HepG2 (cell line): ENCODE data around the gene CTU2. TPM values are rescaled to one million over a fixed set of nuclear protein-coding genes. Genes with fewer than 3 reads are reported as not detected.

Experiments used
- AGO1 ChIP-seq: fragments of 200-400 bp; formaldehyde crosslinking; IDR thresholded peaks from 2 replicates; pipeline ENCODE4 v1.6.1; 2017; ENCODE audit warnings: mild to moderate bottlenecking, low read depth, low read length, moderate library complexity; ENCODE audit not compliant: poor library complexity, severe bottlenecking
- AKAP8 ChIP-seq: sonication (generic); formaldehyde crosslinking; IDR thresholded peaks from 2 replicates; pipeline ENCODE4 v1.5.1; 2020; ENCODE audit warnings: mild to moderate bottlenecking, missing genetic modification reagents
- CBFB ChIP-seq: sonication (generic); formaldehyde crosslinking; IDR thresholded peaks from 2 replicates; pipeline ENCODE4 v1.4.0; 2020; ENCODE audit warnings: missing genetic modification reagents
- CEBPG ChIP-seq: IDR thresholded peaks from 2 replicates; pipeline ENCODE4 v1.6.1; 2016
- CSRNP1 ChIP-seq: sonication (generic); formaldehyde crosslinking; IDR thresholded peaks from 2 replicates; pipeline ENCODE4 v1.8.1; 2023; ENCODE audit warnings: mild to moderate bottlenecking, missing genetic modification reagents
- KDM5B ChIP-seq: sonication (generic); formaldehyde crosslinking; IDR thresholded peaks from 2 replicates; pipeline ENCODE4 v1.4.0; 2020; ENCODE audit warnings: missing genetic modification reagents, mild to moderate bottlenecking, borderline replicate concordance
- MAFG ChIP-seq: sonication (generic); formaldehyde crosslinking; IDR thresholded peaks from 2 replicates; pipeline ENCODE4 v1.5.1; 2020; ENCODE audit warnings: mild to moderate bottlenecking, missing genetic modification reagents
- MAX ChIP-seq: IDR thresholded peaks from 2 replicates; pipeline ENCODE4 v1.6.1; 2012; ENCODE audit warnings: inconsistent platforms
- NR2F6 ChIP-seq, 2 experiments: IDR thresholded peaks; 2 replicates each; pipeline ENCODE4 v1.6.1; 2016; ENCODE audit warnings: antibody characterized with exemption in 1 of 2, mild to moderate bottlenecking in 1 of 2
- PHF21A ChIP-seq: sonication (generic); formaldehyde crosslinking; IDR thresholded peaks from 2 replicates; pipeline ENCODE4 v1.5.0; 2020; ENCODE audit warnings: mild to moderate bottlenecking, missing genetic modification reagents
- POLR2A ChIP-seq, 2 experiments: IDR thresholded peaks; 2 replicates each; pipeline ENCODE4 v1.6.1; 2011; ENCODE audit warnings: low read depth in 2 of 2, low read length in 2 of 2, mild to moderate bottlenecking in 1 of 2, moderate library complexity in 1 of 2; ENCODE audit not compliant: insufficient read depth in 1 of 2
- RAD21 ChIP-seq: fragments of 450-650 bp; formaldehyde crosslinking; IDR thresholded peaks from 2 replicates; pipeline ENCODE4 v1.5.0; 2020; ENCODE audit warnings: mild to moderate bottlenecking
- TMF1 ChIP-seq: sonication (generic); formaldehyde crosslinking; IDR thresholded peaks from 2 replicates; pipeline ENCODE4 v1.8.1; 2022; ENCODE audit warnings: low read depth, missing genetic modification reagents
- ZBTB4 ChIP-seq: sonication (generic); formaldehyde crosslinking; IDR thresholded peaks from 2 replicates; pipeline ENCODE4 v1.4.0; 2020; ENCODE audit warnings: missing genetic modification reagents, mild to moderate bottlenecking, borderline replicate concordance
- ZNF543 ChIP-seq: sonication (generic); formaldehyde crosslinking; IDR thresholded peaks from 2 replicates; pipeline ENCODE4 v1.4.0; 2020; ENCODE audit warnings: mild to moderate bottlenecking, missing genetic modification reagents
- ZNF574 ChIP-seq: sonication (generic); formaldehyde crosslinking; IDR thresholded peaks from 2 replicates; pipeline ENCODE4 v1.4.0; 2020; ENCODE audit warnings: missing genetic modification reagents
- ZNF75D ChIP-seq: sonication (generic); formaldehyde crosslinking; IDR thresholded peaks from 2 replicates; pipeline ENCODE4 v1.8.1; 2023; ENCODE audit warnings: missing genetic modification reagents, mild to moderate bottlenecking, borderline replicate concordance
- ZSCAN21 ChIP-seq: sonication (generic); formaldehyde crosslinking; IDR thresholded peaks from 2 replicates; pipeline ENCODE4 v1.8.0; 2022; ENCODE audit warnings: mild to moderate bottlenecking, missing genetic modification reagents, moderate library complexity, borderline replicate concordance
- ZSCAN5A ChIP-seq: sonication (generic); formaldehyde crosslinking; IDR thresholded peaks from 2 replicates; pipeline ENCODE4 v1.8.0; 2022; ENCODE audit warnings: mild to moderate bottlenecking, missing genetic modification reagents, borderline replicate concordance
- polyA plus RNA-seq, 8 experiments: library from polyadenylated mRNA; depleted of rRNA in 3 of 8; stranded (reverse) in 7 of 8; unstranded in 1 of 8; fragments of >200 nt; fragmentation: Illumina TruSeq in 4 of 8; extraction: Trizol in 4 of 8; gene quantifications; 2 replicates each; pipeline versions ENCODE4 v1.2.1 to v1.2.3, GENCODE V29; 2011 to 2016; ENCODE audit warnings: low read depth in 4 of 8, missing spikeins in 1 of 8, mixed read lengths in 1 of 8; ENCODE audit not compliant: insufficient read depth in 1 of 8
- total RNA-seq, 5 experiments: library from RNA; depleted of rRNA; stranded (reverse); fragments of >200 nt; fragmentation: Illumina TruSeq; extraction: Trizol; gene quantifications; 2 replicates each; pipeline ENCODE4 v1.2.3, GENCODE V29; 2016; ENCODE audit warnings: low read depth in 1 of 5

Gene CTU2
- total and polyA plus RNA-seq, 2 of the 13 experiments (the other 11 are each of a cell fraction or from before 2014, with no cell fraction given): 13.3 to 21.9 TPM

GRCh38 chr16:88760424-88761142 is 54.3 kb downstream of the CTU2 start (continued):
- TF ChIP-seq ZBTB4 (CRISPR knock-in tag) (0 out of 2 replicates have a peak, but pooled peaks have one; percentile 45), ZNF75D (CRISPR knock-in tag) (no peak), ZNF543 (CRISPR knock-in tag) (peak; percentile 63; the same call in 1 of the 2 replicates), POLR2A (IDR thresholded peaks at IDR 0.05; ENCODE audit: insufficient read depth in 1 of 2, low read depth in 2 of 2, low read length in 2 of 2) (peak in 1 of 2 experiments; percentile 27; a peak in 1 of 4 replicates), ZNF574 (CRISPR knock-in tag) (peak; percentile 9; the same call in 1 of the 2 replicates), CEBPG (no peak), NR2F6 (IDR thresholded peaks at IDR 0.05) (no peak), NR2F6 (CRISPR knock-in tag; IDR thresholded peaks at IDR 0.05) (peak; percentile 5; the same call in 1 of the 2 replicates), AGO1 (peak; percentile 34), TMF1 (CRISPR knock-in tag) (no peak), MAX (0 out of 2 replicates have a peak, but pooled peaks have one; percentile 13), AKAP8 (0 out of 2 replicates have a peak, but pooled peaks have one; percentile 48), MAFG (CRISPR knock-in tag) (0 out of 2 replicates have a peak, but pooled peaks have one; percentile 35), ZSCAN21 (CRISPR knock-in tag) (0 out of 2 replicates have a peak, but pooled peaks have one; percentile 11), CSRNP1 (CRISPR knock-in tag) (0 out of 2 replicates have a peak, but pooled peaks have one; percentile 10), PHF21A (CRISPR knock-in tag) (peak; percentile 40; the same call in 1 of the 2 replicates), CBFB (CRISPR knock-in tag) (no peak), ZSCAN5A (CRISPR knock-in tag) (no peak), KDM5B (CRISPR knock-in tag) (no peak), RAD21 (CRISPR knock-in tag) (peak; percentile 7; the same call in 1 of the 2 replicates)
